HG03521 (cell line): ENCODE data around the gene SRPRB.

Experiments
- ATAC-seq: cut with Tn5 transposase; IDR thresholded peaks from one replicate; pipeline ENCODE4 v1.9.1; 2021; ENCODE audit warnings: mild to moderate bottlenecking, moderate library complexity; ENCODE audit not compliant: unreplicated experiment

Gene SRPRB

GRCh38 chr3:133863911-133864310 lies 58.3 kb downstream of the SRPRB start:
- ATAC-seq = no peak

- ATAC-seq = no peak
These were observed 59.0 kb downstream of the SRPRB start for GRCh38 chr3:133864616-133865015.

GRCh38 chr3:133865136-133865855 lies 59.7 kb downstream of the SRPRB start:
- ATAC-seq = no peak

GRCh38 chr3:133866141-133866540 lies 60.5 kb downstream of the SRPRB start:
- no peak for ATAC-seq

- no peak for ATAC-seq
These were observed 62.6 kb downstream of the SRPRB start for GRCh38 chr3:133868186-133868585.

GRCh38 chr3:133868758-133869475 lies 63.3 kb downstream of the SRPRB start:
- ATAC-seq = no peak

GRCh38 chr3:133869586-133869985 lies 64.0 kb downstream of the SRPRB start:
- ATAC-seq = no peak

GRCh38 chr3:133870822-133871221 lies 65.2 kb downstream of the SRPRB start:
- no peak for ATAC-seq
